HG03521 (cell line): ENCODE measurements around the gene TGM1.
A peak's percentile ranks its signal among the peaks of the same experiment; 100 is the strongest.
"Not testable (repeated sequence)": the region's sequence is repeated elsewhere in the genome, so short reads cannot be mapped to it uniquely, and the experiment has no call there.

Experiments used
- ATAC-seq: cut with Tn5 transposase; IDR thresholded peaks from one replicate; pipeline ENCODE4 v1.9.1; 2021; ENCODE audit warnings: mild to moderate bottlenecking, moderate library complexity; ENCODE audit not compliant: unreplicated experiment

The TGM1 gene

DNA sequence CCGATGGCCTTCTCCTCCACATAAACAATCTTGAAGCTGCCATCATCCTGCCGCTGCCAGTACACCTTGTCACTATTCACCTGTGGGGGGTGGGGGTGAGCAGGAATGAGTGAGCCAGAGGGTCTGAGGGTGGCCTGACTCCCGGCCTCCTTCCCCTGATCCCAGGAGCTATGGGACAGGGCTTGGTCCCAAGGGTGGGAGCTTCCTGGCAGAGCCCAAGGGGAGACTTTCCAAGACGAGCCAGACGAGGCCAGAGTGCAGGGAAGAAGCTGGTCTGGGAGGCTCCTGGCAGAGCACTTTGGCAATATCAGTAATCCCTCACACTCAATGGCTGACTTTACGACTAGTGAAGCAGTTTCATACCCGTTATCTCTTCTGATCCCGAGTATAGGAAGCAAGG is 7.5 kb downstream of the TGM1 start:
- ATAC-seq = no peak

DNA sequence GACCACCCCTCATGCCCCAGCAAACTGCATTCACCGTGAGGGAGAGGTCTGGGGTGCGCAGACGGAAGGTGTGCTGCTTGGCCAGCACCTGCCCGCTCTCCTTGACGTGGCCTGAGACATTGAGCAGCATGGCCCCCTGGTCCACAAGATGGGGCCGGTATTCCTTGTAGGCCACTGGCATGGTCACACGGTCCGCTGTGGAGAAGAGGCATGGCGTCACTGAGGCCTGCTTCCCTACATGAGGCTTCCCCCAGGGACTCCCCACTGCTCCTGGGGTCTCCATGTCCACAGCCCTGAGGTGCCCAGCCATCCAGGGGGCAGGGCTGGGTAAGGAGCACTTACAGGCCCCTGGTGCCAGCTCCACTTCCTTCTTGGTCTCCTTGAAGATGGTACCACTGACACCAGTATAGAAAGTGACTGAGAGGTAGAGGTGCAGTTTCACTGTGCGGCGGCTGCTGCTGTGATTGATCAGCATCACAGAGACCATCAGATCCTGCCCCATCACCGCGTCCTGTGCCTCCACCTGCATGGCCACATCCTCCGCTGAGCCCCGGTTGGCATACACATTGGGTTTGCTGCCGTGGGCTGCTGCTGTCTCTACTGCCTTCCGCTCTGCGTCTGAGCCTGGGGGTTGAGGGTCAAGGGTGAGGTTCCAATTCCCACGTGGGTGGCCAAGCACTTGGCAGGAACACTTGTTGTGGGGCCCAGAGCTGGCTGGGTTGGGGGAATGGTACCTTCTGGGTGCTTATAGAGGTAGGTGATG is 8.2 kb downstream of the TGM1 start:
- ATAC-seq = no peak

DNA sequence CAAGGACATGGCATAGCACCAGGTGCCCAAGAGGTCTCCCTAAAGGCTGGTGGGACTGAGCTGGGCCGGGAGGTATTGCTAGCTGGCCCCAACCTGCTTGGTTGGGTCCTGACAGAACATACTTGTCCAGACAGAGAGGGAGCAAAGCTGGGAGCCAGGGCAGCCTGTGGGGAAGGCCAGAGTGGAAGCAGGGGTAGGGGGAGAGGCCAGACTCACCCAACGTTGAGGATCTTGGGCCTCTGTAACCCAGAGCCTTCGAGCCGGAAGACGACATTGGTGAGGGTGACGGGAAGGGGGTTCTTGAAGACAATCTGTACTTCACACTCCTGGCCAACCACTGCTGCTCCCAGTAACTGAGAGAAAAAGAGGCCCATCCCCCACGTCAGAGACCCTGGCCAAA is 9.0 kb downstream of the TGM1 start:
- ATAC-seq = no peak

DNA sequence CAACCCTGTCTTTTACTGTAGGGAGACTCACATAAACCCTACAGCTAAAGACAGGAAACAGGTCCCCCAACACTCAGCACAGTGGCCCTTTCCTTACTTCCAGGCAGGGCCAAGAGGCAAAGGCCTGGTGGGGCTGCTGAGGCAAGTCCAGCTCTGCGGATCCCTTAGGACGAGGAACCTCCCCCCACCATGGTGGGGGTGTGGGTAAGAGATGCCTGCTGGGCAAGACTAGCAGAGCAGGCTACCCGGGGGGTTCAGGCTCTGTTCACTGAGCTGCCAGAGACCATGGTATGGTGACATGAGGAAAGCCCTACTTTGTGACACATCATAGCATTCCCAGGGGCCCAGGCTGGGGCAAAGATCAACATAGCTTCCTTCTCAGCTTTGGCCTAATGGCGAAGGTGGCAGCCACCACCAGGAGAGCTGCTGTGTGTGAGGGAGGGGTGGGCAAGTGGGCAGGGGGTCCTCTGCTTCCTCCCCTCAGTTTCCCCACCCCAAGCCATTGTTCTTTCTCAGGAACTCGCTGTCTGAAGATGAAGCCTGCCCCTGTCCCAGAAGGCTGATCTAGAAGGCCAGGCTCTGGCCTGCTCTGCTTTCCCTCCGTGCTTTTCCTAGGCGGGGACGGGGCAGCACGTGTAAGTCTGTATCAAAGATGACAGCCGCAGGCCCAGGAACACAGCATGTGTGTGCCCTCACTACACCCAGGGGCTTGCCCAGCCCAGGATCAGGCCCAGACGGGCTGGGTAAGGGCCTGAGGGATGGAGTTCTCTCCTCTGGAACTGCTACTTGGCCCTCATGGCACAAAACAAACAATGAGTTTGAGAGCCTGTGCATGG is 10.5 kb downstream of the TGM1 start:
- ATAC-seq = no peak

DNA sequence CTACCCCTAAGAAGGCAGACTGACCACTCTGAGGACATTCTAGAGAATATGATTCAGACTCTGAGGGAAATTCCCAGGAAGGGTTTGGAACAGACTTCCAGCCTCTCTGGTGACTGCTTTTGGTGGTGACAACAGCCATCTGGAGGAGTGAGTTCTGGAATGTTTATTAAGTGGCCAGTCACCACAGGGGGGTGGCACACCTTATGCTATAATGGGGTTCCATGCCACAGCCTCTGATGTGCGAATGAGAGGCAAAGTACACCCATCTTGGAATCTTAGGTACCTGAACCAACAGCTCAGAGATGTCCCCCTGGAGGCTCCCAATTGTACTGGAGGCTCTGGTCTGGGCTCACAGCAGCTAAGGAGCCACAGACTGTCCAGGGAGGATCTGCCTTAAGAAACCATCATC is 11.1 kb downstream of the TGM1 start:
- ATAC-seq = no peak

DNA sequence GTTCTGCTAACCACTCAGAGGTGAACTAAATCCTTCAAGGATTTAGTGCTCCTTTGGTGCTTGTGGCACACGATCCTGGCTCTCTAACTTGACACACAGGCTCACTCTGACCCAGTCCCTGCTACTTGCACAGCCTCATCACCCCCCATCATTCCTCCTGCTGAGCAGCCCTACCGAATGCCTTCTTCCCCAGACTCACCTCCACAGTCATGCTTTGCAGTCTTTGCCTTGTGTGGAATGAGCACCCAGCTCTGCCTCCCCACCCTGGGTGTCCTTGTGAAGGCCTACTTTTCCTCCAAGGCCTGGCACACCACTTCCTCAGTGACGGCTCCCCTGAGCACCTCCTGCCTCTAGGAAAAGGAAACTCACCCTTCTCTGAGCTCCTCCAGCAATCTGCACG is 12.6 kb downstream of the TGM1 start:
- ATAC-seq = no peak

DNA sequence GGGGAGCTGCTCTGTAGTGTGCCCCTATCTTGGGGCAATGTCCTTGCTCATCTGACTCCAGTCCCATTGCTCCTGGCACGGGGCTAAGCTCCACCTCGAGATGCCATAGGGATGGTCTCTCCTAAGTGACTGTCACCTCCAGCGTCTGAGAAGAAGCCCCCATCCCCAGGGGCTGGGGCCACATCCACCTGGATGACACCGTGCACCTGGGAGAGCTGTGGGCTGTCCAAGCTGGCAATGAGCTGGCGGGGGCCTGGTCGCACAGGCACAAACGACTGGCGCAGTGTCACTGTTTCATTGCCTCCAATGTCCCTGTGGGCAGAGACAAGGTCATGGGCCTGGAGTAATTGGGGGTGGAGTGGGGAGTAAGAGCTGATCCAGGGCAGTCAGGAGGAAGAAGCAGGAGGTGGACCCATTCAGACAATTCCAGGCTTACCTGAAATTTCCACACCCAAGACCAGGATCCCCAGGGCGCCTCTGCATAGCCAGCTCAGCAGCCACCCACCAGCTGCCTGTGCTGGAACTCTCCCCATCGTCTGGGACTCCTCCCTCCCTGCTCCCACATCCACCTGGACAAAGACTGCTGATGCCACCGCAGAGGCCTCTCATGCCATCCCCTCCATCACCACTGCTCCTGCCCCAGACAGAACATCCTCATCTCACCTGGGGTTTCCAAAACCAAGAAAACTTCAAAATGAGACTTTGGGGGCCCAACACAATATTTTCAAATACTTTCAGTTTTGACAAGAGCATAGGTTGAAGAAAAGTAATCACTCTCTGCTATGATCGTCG is 13.6 kb downstream of the TGM1 start:
- no peak for ATAC-seq

DNA sequence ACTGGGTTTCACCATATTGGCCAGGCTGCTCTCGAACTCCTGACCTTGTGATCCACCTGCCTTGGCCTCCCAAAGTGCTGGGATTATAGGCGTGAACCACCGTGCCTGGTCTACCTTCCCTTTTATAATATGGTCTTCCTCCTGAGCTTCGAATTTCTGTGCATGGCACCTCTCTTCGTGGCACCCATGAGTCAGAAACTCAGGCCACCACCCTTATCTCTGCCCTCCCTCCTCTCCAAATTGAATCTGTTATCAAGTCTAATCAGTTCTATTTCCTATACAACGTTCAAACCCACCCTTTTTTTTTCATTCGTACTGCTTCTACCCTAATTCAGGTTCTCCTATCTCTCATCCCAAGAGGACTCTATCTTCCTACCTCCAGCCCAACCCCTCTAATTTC is 15.6 kb downstream of the TGM1 start:
- ATAC-seq = no peak

DNA sequence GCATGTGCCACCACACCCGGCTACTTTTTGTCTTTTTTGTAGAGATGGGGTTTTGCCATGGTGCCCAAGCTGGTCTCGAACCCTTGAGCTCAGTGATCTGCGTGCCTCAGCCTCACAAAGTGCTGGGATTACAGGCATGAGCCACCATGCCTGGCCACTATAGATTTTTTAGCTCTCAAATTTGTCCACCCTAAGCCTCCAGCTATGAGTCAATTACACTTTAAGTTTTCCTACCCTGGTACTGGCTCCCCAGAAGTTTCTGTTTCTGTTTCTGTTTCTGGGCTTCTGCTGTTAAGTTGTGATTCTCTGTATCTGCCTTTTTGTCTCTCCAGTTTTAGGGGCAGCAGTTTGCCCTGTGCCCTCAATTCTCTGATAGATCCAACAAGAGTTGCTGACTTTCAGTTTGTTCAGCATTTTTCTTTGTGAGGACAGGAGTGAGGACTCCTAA is 16.2 kb downstream of the TGM1 start:
- no peak for ATAC-seq

DNA sequence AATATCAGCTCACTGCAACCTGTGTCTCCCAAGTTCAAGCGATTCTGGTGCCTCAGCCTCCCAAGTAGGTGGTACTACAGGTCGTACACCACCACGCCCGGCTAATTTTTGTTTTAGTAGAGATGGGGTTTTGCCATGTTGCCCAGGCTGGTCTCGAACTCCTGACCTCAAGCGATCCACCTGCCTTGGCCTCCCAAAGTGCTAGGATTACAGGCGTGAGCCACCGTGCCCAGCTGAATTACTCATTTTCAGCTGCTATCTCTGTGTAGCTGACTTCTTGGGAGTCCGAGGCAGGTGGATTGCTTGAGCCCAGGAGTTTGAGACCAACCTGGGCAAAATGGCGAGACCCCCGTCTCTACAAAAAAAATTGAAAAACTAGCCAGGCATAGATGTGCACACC is 17.6 kb downstream of the TGM1 start:
- ATAC-seq = not testable (repeated sequence)

DNA sequence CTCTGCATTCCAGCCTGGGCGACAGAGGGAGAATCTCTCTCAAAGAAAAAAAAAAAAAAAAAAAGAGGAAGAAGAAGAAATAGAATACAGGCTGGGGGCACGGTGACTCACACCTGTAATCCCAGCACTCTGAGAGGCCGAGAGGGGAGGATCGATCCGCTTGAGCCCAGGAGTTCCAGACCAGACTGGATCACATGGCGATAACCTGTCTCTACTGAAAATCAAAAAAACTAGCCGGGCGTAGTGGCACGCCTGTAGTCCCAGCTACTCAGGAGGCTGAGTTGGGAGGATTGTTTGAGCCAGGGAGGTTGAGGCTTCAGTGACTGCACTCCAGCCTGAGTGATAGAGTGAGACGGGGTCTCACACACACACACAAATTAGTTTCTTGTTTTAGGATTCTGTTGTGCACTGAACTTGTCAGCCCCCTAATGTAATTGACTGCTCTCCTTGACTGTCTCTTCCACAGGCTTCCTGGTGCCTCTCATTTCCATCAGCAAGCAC is 19.6 kb downstream of the TGM1 start:
- no peak for ATAC-seq

DNA sequence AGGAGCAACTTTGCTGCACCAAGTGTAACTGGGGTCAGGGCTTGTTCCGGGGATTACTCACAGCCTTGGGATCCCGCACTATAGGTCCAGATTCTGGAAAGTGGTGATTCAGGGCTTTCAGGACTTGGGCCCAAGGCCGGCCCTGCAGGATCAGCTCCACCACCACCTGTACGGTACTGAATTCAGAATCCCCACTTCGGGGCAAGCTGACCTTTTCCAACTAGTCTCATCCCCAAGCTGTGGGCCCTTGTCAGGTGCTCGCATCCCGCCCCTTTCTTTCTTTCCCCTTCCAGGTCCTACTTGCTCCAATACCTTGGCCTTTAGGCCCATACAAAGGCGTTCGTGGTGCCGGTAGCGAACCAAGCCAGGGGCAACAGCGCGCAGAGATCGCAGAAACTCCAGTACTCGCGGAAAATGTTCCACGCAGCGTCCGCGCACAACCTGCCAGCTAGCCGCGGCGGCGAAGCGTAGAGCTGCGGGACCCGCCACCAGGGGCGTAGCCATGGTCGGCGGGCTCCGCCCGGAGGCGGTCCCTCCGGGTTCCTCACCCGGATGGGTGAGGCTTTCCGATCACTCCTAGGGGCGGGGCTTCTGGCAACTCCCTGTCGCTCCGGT is 21.0 kb downstream of the TGM1 start:
- peak; percentile 72 for ATAC-seq

DNA sequence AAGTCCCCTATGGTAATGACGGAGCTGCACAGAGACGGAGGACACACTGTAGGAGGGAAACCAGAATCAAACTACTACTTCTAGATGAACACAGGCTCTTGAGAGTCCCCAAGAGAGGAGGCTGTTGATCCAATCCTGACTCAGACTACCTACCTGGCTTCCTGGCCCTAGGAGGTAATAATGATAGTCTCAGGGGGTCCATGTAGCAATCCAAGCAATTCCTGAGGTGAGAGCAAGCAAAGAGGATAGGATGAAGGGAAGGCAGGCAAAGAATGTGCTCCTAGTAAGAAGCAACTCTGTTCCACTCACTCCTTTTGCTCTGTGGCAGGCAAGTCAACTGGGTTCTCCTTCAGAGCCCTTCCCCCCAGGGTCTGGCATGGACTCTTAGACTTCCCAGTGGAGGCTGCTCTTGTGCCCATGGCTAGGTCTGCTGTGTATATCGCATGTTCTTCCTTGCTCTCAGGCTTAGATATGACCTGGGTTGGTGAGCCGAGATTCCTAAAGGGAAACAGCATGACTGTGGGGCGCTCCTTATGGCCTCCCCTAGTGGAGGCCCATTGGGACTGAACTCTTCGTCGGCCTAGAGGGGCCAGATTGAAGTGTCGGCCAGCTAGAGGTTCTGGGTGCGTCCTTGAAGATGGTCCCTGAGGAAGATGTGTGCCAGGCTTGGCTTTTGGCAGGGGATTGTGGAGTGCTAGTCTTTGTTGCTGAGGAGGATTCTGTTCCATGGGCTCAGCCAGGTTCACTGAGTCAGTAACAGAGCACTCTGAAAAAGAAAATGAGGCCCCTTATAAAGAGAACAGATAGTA is 22.7 kb downstream of the TGM1 start:
- no peak for ATAC-seq

DNA sequence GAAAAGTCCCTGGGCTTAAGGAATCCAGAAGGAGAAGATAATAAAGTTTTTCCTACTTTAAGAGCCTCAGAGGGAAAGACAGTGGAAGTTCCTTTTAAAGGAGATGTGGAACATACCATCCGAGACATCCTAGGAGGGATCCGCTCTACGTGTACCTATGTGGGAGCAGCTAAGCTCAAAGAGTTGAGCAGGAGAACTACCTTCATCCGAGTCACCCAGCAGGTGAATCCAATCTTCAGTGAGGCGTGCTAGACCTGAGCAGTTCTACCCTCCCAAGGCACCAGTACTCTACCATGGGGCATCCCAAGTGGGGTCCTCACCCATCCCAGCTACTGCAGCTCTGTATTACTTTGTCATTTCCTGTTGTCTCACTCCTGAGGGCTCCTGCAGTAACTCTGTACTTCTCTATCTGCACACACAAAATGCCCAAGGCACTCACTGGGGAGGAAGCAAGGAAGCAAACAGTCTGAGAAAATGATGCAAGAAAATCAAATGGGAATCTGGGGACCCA is 24.4 kb downstream of the TGM1 start:
- ATAC-seq = no peak

DNA sequence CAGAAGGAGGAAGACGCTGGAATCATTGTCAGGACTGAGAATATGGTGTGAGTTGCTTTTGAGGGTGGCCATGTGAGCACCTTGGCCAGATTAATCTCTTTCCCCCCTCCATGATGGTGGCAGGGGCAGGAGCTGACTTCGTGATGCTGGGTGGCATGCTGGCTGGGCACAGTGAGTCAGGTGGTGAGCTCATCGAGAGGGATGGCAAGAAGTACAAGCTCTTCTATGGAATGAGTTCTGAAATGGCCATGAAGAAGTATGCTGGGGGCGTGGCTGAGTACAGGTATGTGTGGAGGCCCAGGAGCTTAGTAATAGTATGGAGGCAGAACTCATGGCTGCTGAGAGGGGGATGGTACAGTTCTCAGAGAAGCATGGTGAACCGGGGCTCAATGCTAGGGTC is 24.9 kb downstream of the TGM1 start:
- ATAC-seq = no peak

DNA sequence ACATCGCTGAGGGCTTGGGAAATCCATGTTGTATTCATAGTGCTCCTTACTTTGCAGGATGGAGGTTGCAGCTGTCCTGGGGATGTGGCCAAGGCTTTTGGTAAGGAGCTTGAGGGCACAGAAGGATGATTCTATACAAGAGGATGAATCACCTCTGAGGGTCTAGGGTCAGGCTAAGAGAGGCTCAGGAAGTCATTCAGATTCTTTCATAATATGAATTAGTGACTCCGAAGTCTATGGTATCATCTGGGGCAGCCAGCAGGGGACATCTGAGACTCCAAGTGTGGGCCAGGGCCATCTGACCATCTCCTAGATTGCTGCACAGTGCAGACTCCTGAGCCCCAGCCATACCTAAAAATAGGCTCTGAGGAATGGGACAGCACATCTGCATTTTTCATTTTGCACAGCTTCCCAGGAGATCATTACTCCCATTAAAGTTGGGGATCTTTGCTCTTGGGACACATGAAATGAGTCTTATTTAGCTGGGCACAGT is 25.5 kb downstream of the TGM1 start:
- no peak for ATAC-seq

DNA sequence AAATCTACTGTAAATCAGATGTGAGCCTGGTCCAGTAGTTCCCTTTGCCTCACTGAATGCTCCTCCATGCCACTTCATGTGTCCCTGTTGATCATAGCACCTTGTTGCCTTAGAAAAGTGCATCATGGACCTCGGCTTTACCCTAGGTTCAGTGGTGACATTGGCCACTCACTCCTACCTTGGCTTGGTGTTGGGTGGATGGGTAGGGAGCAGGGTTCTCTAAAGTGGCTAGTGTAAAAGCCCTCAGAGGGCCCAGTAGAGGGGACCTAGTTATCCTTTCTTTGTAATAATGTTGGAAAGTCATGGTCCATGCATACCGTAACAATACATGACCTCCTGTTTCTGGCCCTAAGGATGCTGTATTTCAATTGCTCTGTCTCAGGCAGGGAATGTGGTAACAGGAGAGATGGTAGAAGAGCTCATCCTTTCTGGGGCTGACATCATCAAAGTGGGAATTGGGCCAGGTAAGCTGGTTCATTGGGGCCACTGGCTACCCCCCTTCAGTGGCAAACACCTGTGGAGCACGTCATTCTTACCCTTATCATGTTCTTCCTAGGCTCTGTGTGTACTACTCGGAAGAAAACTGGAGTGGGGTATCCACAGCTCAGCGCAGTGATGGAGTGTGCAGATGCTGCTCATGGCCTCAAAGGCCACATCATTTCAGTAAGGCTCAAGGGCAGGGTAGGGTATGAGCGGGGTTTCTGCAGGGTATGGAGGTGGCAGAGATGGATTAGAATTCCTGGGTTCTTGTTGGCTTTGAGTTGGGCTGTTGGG is 26.1 kb downstream of the TGM1 start:
- no peak for ATAC-seq

DNA sequence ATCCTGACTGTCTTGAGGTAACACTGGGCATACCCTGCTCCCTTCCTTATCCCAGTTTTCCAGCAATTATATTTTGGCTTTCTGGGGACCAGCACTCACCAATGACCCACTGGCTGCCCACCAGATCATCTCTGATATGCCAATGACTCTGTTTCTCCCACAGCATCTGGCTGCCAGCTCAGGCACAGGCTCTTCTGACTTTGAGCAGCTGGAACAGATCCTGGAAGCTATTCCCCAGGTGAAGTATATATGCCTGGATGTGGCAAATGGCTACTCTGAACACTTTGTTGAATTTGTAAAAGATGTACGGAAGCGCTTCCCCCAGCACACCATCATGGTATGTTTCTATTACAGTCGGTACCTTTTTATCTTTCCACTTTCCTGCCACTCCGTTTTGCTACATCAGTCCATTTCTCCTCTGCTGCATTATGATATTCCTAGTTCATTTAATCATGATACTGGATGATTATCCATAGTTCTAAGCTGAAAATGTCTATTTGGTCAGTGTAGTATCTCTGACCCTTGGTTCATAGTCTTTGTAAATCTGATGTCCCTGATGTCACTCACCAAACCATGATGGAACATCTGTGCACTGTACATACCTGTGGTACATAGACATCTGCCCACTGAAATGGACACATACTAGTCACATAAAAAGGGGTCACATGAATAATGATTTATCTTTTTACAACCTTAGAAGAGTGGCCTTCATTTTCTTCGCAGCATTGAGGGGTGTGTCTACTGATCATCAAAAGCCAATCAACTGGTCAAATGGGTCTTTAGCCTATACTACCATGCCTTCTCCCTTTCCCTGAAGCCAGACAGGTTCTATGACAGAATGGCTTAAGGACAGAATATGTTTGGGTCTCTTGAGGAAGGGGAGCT is 26.9 kb downstream of the TGM1 start:
- ATAC-seq = no peak
